Body of pancreas (tissue), 4 donors: ENCODE measurements around the gene MGMT. TPM values are rescaled to one million over a fixed set of nuclear protein-coding genes. Genes with fewer than 3 reads are reported as not detected.

Experiments
- ATAC-seq: fragments of 150-250 bp; one replicate; pipeline ENCODE4 v1.9.1; 2016
- DNase-seq, 4 donors: peaks; one replicate each; pipeline ENCODE4 v3.0.0-alpha.2; 2019
- H3K27ac ChIP-seq, 4 donors: fragments of 200-600 bp; sonication (generic); 1 replicate in 3 of 4; 2 replicates in 1 of 4; pipeline versions ENCODE4 v1.5.1 to v1.6.1; 2016 to 2019; ENCODE audit warnings: mild to moderate bottlenecking in 1 of 4, mixed read lengths in 1 of 4, moderate library complexity in 1 of 4
- H3K27me3 ChIP-seq, 2 donors: fragments of 200-600 bp; sonication (generic); one replicate each; pipeline ENCODE4 v1.6.0; 2016; ENCODE audit warnings: mild to moderate bottlenecking in 1 of 2
- H3K36me3 ChIP-seq, 2 donors: fragments of 200-600 bp; sonication (generic); replicated peaks in 1 of 2; 2 replicates each; pipeline ENCODE4 v1.5.1; 2016; ENCODE audit warnings: low read depth in 2 of 2; ENCODE audit not compliant: insufficient read depth in 1 of 2
- H3K4me1 ChIP-seq: fragments of 200-600 bp; sonication (generic); one replicate; pipeline ENCODE4 v1.6.0; 2016
- H3K4me3 ChIP-seq, 2 donors: fragments of 200-600 bp; sonication (generic); 1 replicate in 1 of 2; 2 replicates in 1 of 2; pipeline ENCODE4 v1.5.1; 2016 to 2019
- H3K9me3 ChIP-seq, 3 donors: fragments of 200-600 bp; sonication (generic); 1 replicate in 2 of 3; 2 replicates in 1 of 3; pipeline ENCODE4 v1.5.1; 2016
- POLR2A ChIP-seq, 3 donors: fragments of 450-650 bp; IDR thresholded peaks; one replicate each; pipeline ENCODE4 v1.6.1; 2016; ENCODE audit warnings: antibody characterized with exemption in 3 of 3, mild to moderate bottlenecking in 2 of 3
- WGBS, 2 donors: methylation state at CpG; one replicate each; pipeline ENCODE4 v1.1.5; 2017; 5-methylcytosine and 5-hydroxymethylcytosine counted together
- intact Hi-C: fragments of 100-400 bp; cut with DNase I; formaldehyde crosslinking; loops from one replicate; pipeline ENCODE4 v1.15.1; 2023
- total RNA-seq, 2 donors: library from RNA; depleted of rRNA; stranded (reverse); fragments of >200 nt; gene quantifications; one replicate each; pipeline ENCODE4 v1.1.0, GENCODE V29; 2016
- TF ChIP-seq, protein P1 (sequence below), 7 experiments: fragments of 450-650 bp in 4 of 7; fragments of 200-600 bp in 3 of 7; sonication (generic) in 3 of 7; IDR thresholded peaks; one replicate each; pipeline ENCODE4 v1.5.1; 2016 to 2019; ENCODE audit warnings: antibody characterized with exemption in 7 of 7

The MGMT gene
- 10 to 100 TPM; 13.7 to 25.4 TPM for total RNA-seq

DNA sequence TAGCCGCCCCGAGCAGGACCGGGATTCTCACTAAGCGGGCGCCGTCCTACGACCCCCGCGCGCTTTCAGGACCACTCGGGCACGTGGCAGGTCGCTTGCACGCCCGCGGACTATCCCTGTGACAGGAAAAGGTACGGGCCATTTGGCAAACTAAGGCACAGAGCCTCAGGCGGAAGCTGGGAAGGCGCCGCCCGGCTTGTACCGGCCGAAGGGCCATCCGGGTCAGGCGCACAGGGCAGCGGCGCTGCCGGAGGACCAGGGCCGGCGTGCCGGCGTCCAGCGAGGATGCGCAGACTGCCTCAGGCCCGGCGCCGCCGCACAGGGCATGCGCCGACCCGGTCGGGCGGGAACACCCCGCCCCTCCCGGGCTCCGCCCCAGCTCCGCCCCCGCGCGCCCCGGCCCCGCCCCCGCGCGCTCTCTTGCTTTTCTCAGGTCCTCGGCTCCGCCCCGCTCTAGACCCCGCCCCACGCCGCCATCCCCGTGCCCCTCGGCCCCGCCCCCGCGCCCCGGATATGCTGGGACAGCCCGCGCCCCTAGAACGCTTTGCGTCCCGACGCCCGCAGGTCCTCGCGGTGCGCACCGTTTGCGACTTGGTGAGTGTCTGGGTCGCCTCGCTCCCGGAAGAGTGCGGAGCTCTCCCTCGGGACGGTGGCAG, at the start of gene MGMT:
TSS of gene MGMT (plus strand) at position 539 of the 656 bp plus-strand sequence.
- Histone ChIP-seq H3K4me1 (peaks cover 33% of the 10 kb centered on the region), H3K27ac (peak within 1 kb of the TSS; percentile 54 to 86 (median 76)), H3K27me3 (no peaks in the 10 kb centered on the region), H3K36me3 (no peaks in the 10 kb centered on the region), H3K4me3 (peak within 1 kb of the TSS; percentile 80 to 82), H3K9me3 (no peaks in the 10 kb centered on the region)
- DNase-seq, result peak; percentile 96 to 98 (median 97)
- peak; percentile 98 for ATAC-seq
- 1% methylated on average over 45 of the region's 85 CpGs; no CpG with 5 or more reads in 1 of the 2 donors for WGBS, 2 donors
- intact Hi-C loops, result no loop called here
- TF ChIP-seq, protein P1, sequence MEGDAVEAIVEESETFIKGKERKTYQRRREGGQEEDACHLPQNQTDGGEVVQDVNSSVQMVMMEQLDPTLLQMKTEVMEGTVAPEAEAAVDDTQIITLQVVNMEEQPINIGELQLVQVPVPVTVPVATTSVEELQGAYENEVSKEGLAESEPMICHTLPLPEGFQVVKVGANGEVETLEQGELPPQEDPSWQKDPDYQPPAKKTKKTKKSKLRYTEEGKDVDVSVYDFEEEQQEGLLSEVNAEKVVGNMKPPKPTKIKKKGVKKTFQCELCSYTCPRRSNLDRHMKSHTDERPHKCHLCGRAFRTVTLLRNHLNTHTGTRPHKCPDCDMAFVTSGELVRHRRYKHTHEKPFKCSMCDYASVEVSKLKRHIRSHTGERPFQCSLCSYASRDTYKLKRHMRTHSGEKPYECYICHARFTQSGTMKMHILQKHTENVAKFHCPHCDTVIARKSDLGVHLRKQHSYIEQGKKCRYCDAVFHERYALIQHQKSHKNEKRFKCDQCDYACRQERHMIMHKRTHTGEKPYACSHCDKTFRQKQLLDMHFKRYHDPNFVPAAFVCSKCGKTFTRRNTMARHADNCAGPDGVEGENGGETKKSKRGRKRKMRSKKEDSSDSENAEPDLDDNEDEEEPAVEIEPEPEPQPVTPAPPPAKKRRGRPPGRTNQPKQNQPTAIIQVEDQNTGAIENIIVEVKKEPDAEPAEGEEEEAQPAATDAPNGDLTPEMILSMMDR (IDR thresholded peaks at IDR 0.05), result no peak
- peak; percentile 52 to 84 (median 80) for TF ChIP-seq POLR2A (IDR thresholded peaks at IDR 0.05)

DNA sequence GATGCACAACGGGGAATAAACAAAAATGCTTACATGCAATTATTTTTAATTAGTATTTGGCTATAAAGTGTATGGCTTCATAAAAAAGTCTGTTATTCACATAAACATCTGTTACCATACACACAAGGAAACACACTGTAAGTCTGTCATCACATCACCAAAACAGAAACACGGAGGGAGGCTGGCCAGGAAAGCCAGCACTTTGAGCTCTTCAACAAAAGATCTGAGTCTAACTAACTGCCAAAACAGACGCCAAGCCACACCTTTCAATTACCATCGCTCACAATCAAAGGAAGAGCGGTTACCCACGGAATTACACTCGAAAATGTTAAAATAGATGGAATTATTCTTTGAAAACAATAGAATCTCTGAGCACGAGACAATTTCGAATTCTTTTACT, 49.2 kb upstream of the MGMT start:
- 51% methylated on average over 9 of the region's 9 CpGs for WGBS, 2 donors
- no peak for DNase-seq
- no peaks in the 10 kb centered on the region for H3K27me3 ChIP-seq

DNA sequence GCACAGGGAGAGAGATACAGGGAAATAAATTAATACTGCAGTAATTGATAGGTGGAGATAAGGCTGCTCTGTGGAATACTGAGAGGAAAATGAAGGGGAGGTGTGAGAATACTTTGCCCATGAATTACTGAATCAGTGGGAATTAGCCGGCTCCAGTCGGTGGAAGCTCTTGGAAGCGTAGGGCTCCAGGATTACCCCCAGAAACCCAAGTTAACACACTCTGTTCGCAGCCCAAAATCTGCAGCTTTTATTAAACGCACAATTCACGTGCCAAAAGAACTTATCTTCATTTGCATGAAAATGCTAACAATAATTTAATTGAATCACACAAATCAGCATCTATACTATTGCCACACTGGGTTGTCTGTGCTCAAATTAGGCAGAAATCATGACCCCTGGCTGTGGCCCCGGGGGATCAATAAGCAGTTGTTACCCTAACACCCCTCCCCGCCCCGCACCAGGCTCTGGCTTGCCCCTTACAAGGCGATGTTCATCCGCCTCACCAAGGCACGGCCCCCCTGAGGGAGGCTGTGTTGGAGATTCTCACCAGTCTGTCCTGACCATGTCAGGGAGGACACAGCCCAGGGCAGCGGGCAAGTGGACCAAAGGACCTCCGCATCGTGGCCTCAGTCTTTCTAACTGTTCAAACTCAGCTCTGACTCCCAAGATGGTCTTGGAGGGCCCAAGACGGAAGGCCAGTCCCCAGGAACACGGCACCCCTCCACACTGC, 48.4 kb upstream of the MGMT start:
- WGBS, 2 donors, result 76 to 88% methylated on average over 16 to 17 of the region's 17 CpGs
- no peaks in the 10 kb centered on the region for H3K4me1 ChIP-seq
- intact Hi-C loops, result no loop called here
- H3K36me3 ChIP-seq, result no peaks in the 10 kb centered on the region
- no peak for DNase-seq
- H3K27ac ChIP-seq, result no peak overlapping the region
- H3K9me3 ChIP-seq, result no peaks in the 10 kb centered on the region
- no peaks in the 10 kb centered on the region for H3K27me3 ChIP-seq
- no peak for ATAC-seq
- TF ChIP-seq, protein P1 (IDR thresholded peaks at IDR 0.05), result no peak
- TF ChIP-seq POLR2A (IDR thresholded peaks at IDR 0.05), result no peak
- no peak overlapping the region for H3K4me3 ChIP-seq

More for the DNA sequence above, 49.2 kb upstream of the MGMT start:
- TF ChIP-seq POLR2A (IDR thresholded peaks at IDR 0.05), result no peak
- TF ChIP-seq, protein P1 (IDR thresholded peaks at IDR 0.05), result no peak
- peak; percentile 33 for ATAC-seq
- no peak overlapping the region for H3K4me3 ChIP-seq
- H3K9me3 ChIP-seq, result no peaks in the 10 kb centered on the region
- H3K4me1 ChIP-seq, result no peaks in the 10 kb centered on the region
- intact Hi-C loops, result no loop called here
- H3K36me3 ChIP-seq, result no peaks in the 10 kb centered on the region
- no peak overlapping the region for H3K27ac ChIP-seq

DNA sequence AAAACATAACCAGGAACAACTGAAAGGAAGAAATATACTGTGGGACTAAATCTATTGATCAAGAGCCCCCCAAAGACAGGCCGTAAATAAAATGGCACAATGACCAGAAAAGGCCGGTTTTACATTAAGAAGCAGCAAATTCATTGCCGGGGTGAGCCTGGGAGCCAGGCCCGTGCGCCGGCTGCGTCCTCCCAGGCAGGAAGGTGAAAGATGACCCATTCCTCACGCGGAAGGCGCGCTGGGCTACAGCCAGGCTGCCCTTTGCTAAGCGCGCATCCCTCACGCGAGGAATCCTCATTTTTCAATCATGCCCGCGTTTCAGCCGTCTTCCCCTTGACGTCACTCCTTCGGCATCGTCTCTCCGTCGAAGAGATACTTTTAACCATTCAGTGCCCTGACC, 47.6 kb upstream of the MGMT start:
- Histone ChIP-seq H3K36me3 (no peaks in the 10 kb centered on the region), H3K27ac (no peak overlapping the region), H3K9me3 (no peaks in the 10 kb centered on the region), H3K4me1 (no peaks in the 10 kb centered on the region), H3K4me3 (no peak overlapping the region), H3K27me3 (no peaks in the 10 kb centered on the region)
- WGBS, 2 donors, result 82% methylated on average over 23 of the region's 23 CpGs
- DNase-seq (no peak), ATAC-seq (no peak)
- intact Hi-C loops, result no loop called here
- TF ChIP-seq, protein P1 (IDR thresholded peaks at IDR 0.05), result no peak
- TF ChIP-seq POLR2A (IDR thresholded peaks at IDR 0.05), result no peak
